GM12878 (cell line): ENCODE measurements around the gene F13B. TPM values are rescaled to one million over a fixed set of nuclear protein-coding genes. Genes with fewer than 3 reads are reported as not detected.
"Not testable (repeated sequence)": the region's sequence is repeated elsewhere in the genome, so short reads cannot be mapped to it uniquely, and the experiment has no call there.

Experiments
- ATAC-seq: fragments of 200-7000 bp; cut with Tn5 transposase; 3 replicates; pipeline ENCODE4 v1.9.1; 2020; ENCODE audit warnings: mild to moderate bottlenecking, moderate library complexity
- BruUV-seq: library from RNA; stranded (reverse); fragments of 400-500 nt; replicated peaks from 2 replicates; lab custom pipeline; 2021; lab: Mats Ljungman, UMichigan
- CTCF ChIA-PET: fragments of 300-600 bp; sonication (Branson Sonifier 250); formaldehyde crosslinking; extraction: SDS; loops from one replicate; lab custom pipeline; 2021; ENCODE audit warnings: inconsistent platforms; lab: Yijun Ruan, JAX
- POLR2A ChIA-PET: fragments of 350-600 bp; formaldehyde crosslinking; extraction: SDS; loops from one replicate; lab custom pipeline; 2021; ENCODE audit warnings: inconsistent platforms; lab: Charles Lee
- RAD21 ChIA-PET: fragments of 300-600 bp; sonication (Branson Sonifier 250); formaldehyde crosslinking; loops from one replicate; lab custom pipeline; 2023; ENCODE audit warnings: antibody characterized with exemption; ENCODE audit not compliant: unreplicated experiment; lab: Charles Lee
- SMC1A ChIA-PET: fragments of 300-600 bp; sonication (Branson Sonifier 250); formaldehyde crosslinking; loops from one replicate; lab custom pipeline; 2023; ENCODE audit not compliant: unreplicated experiment, uncharacterized antibody; lab: Charles Lee
- DNase-seq: peaks from one replicate; pipeline ENCODE4 v3.0.0-alpha.2; 2011; ENCODE audit warnings: low read depth, low spot score
- FAIRE-seq: peaks from 3 replicates; lab custom pipeline; 2011; peaks lifted over from hg19 to GRCh38; lab: Jason Lieb, UNC
- H2AFZ ChIP-seq: 2 replicates; pipeline ENCODE4 v1.6.0; 2011; ENCODE audit warnings: low read depth, low read length, control low read depth; ENCODE audit not compliant: control insufficient read depth
- H3K27ac ChIP-seq: 2 replicates; pipeline ENCODE4 v1.5.1; 2011; ENCODE audit warnings: control low read depth; ENCODE audit not compliant: control insufficient read depth, insufficient read depth
- H3K27me3 ChIP-seq, 2 experiments: replicated peaks in 1 of 2; 2 replicates each; pipeline versions ENCODE4 v1.6.0 to v1.6.1; 2011; ENCODE audit warnings: low read length in 1 of 2; ENCODE audit not compliant: control insufficient read depth in 2 of 2, insufficient read depth in 2 of 2
- H3K36me3 ChIP-seq, 2 experiments: 2 replicates each; pipeline ENCODE4 v1.5.1; 2011; ENCODE audit warnings: low read length in 1 of 2; ENCODE audit not compliant: control insufficient read depth in 2 of 2, insufficient read depth in 2 of 2
- H3K4me1 ChIP-seq: 2 replicates; pipeline ENCODE4 v1.6.1; 2011; ENCODE audit warnings: mild to moderate bottlenecking, low read length, moderate library complexity, mixed read lengths; ENCODE audit not compliant: control insufficient read depth, insufficient read depth
- H3K4me2 ChIP-seq: 2 replicates; pipeline ENCODE4 v1.6.0; 2011; ENCODE audit warnings: control low read depth; ENCODE audit not compliant: control insufficient read depth, insufficient read depth
- H3K4me3 ChIP-seq: fragments of 200-600 bp; sonication (generic); 2 replicates; pipeline ENCODE4 v1.5.1; 2016
- H3K79me2 ChIP-seq: 2 replicates; pipeline ENCODE4 v1.6.0; 2011; ENCODE audit warnings: low read length; ENCODE audit not compliant: control insufficient read depth, insufficient read depth
- H3K9ac ChIP-seq: 2 replicates; pipeline ENCODE4 v1.8.0; 2011; ENCODE audit warnings: low read length, control low read depth, mixed read lengths; ENCODE audit not compliant: control insufficient read depth, insufficient read depth
- H3K9me3 ChIP-seq: replicated peaks from 3 replicates; pipeline ENCODE4 v1.5.1; 2011; ENCODE audit warnings: mild to moderate bottlenecking, low read length; ENCODE audit not compliant: control insufficient read depth, insufficient read depth
- H4K20me1 ChIP-seq: 2 replicates; pipeline ENCODE4 v1.6.0; 2011; ENCODE audit not compliant: control insufficient read depth, insufficient read depth
- WGBS: methylation state at CpG from one replicate; pipeline ENCODE4 v1.1.6; 2016; ENCODE audit warnings: low lambda C conversion rate; ENCODE audit not compliant: insufficient replicate concordance, insufficient coverage; ENCODE audit errors: missing lambda C conversion rate; 5-methylcytosine and 5-hydroxymethylcytosine counted together
- in situ Hi-C: fragments of 300-500 bp; cut with MboI; formaldehyde crosslinking; loops from 9 replicates; pipeline ENCODE4 v1.14.3; 2018; ENCODE audit warnings: mixed read lengths
- intact Hi-C: fragments of 100-400 bp; cut with micrococcal nuclease; formaldehyde crosslinking; loops from one replicate; pipeline ENCODE4 v1.14.2; 2022; ENCODE audit not compliant: unreplicated experiment
- polyA plus RNA-seq, 11 experiments: library from polyadenylated mRNA; depleted of rRNA in 4 of 11; unstranded in 6 of 11; stranded (reverse) in 5 of 11; fragments of >200 nt; fragmentation: Nextera tagmentation in 4 of 11; fragmentation: Illumina TruSeq in 1 of 11; extraction: Ambion mirVana in 4 of 11; extraction: Trizol in 1 of 11; gene quantifications; 1 replicate in 1 of 11; 2 replicates in 10 of 11; pipeline versions ENCODE4 v1.2.1 to v1.2.3, GENCODE V29; 2011 to 2016; ENCODE audit warnings: inconsistent platforms in 2 of 11, missing spikeins in 2 of 11, low read depth in 1 of 11
- total RNA-seq, 4 experiments: library from RNA; depleted of rRNA in 3 of 4; stranded (reverse); fragments of >200 nt in 3 of 4; fragmentation: Illumina TruSeq in 1 of 4; extraction: Trizol in 1 of 4; gene quantifications; 2 replicates each; pipeline versions ENCODE4 v1.2.1 to v1.2.3, GENCODE V29; 2013 to 2021

The F13B gene
- total and polyA plus RNA-seq, 10 of the 15 experiments (the other 5 are each of a cell fraction or from before 2014, with no cell fraction given), result 0.06 TPM; not detected in 9

DNA sequence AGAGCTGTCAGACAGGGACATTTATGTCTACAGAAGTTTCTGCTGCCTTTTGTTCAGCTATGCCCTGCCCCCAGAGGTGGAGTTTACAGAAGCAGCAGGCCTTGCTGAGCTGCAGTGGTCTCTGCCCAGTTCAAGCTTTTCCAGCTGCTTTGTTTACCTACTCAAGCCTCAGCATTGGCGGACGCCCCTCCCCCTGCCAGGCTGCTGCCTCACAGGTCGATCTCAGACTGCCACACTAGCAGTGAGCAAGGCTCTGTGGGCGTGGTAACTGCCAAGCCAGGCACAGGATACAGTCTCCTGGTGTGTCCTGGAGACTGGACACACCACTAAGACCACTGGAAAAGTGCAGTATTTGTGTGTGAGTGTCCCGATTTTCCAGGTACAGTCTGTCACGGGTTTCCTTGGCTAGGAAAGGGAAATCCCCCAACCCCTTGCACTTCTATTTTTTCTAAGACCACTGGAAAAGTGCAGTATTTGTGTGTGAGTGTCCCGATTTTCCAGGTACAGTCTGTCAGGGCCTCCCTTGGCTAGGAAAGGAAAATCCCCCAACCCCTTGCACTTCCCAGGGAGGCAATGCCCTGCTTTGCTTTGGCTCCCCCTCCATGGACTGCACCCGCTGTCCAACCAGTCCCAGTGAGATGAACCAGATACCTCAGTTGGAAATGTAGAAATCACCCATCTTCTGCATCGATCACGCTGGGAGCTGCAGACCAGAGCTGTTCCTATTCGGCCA is 75.0 kb downstream of the F13B start:
- H3K4me2 ChIP-seq, H3K36me3 ChIP-seq, H4K20me1 ChIP-seq, H3K27me3 ChIP-seq, RAD21 ChIA-PET, H3K27ac ChIP-seq, H3K9me3 ChIP-seq, CTCF ChIA-PET, H3K4me1 ChIP-seq, H2AFZ ChIP-seq, DNase-seq, POLR2A ChIA-PET, H3K9ac ChIP-seq, in situ Hi-C loops, H3K79me2 ChIP-seq, FAIRE-seq, SMC1A ChIA-PET, H3K4me3 ChIP-seq, ATAC-seq, intact Hi-C loops, BruUV-seq: not testable (repeated sequence)
- 21% methylated on average over 11 of the region's 11 CpGs for WGBS

Other genes with a start within 250 kb of the F13B start
- gene CFHR1, start 247.5 kb downstream of the F13B start, total RNA-seq (2014; rRNA removed), result not detected in 2 replicates
- gene CFHR1, start 247.5 kb downstream of the F13B start, total RNA-seq (2014; rRNA removed; fragmentation: Illumina TruSeq; extraction: Trizol), result not detected in 2 replicates
- gene CFHR1, start 247.5 kb downstream of the F13B start, total RNA-seq (2021), result not detected in 2 replicates
- not detected in 2 replicates for gene CFHR1, start 247.5 kb downstream of the F13B start, polyA plus RNA-seq (2011; rRNA removed)
- gene CFHR1, start 247.5 kb downstream of the F13B start, polyA plus RNA-seq (2014; fragmentation: Illumina TruSeq; extraction: Trizol), result not detected in 2 replicates
- gene CFHR1, start 247.5 kb downstream of the F13B start, polyA plus RNA-seq (2014; fragmentation: Nextera tagmentation; extraction: Ambion mirVana), result under 1 TPM in 1 of 2 experiments, not detected in 1; 0.04 TPM
- gene CFHR1, start 247.5 kb downstream of the F13B start, polyA plus RNA-seq (2014; rRNA removed), result not detected in 2 replicates
- gene CFHR1, start 247.5 kb downstream of the F13B start, polyA plus RNA-seq (2016; fragmentation: Nextera tagmentation; extraction: Ambion mirVana), result not detected
- gene CFHR4, start 179.2 kb downstream of the F13B start, total RNA-seq (2014; rRNA removed), result not detected in 2 replicates
- gene CFHR4, start 179.2 kb downstream of the F13B start, total RNA-seq (2014; rRNA removed; fragmentation: Illumina TruSeq; extraction: Trizol), result not detected in 2 replicates
- not detected in 2 replicates for gene CFHR4, start 179.2 kb downstream of the F13B start, total RNA-seq (2021)
- gene CFHR4, start 179.2 kb downstream of the F13B start, polyA plus RNA-seq (2011; rRNA removed), result not detected in 2 replicates
- gene CFHR4, start 179.2 kb downstream of the F13B start, polyA plus RNA-seq (2014; fragmentation: Illumina TruSeq; extraction: Trizol), result not detected in 2 replicates
- gene CFHR4, start 179.2 kb downstream of the F13B start, polyA plus RNA-seq (2014; fragmentation: Nextera tagmentation; extraction: Ambion mirVana), result not detected
- gene CFHR4, start 179.2 kb downstream of the F13B start, polyA plus RNA-seq (2014; rRNA removed), result not detected in 2 replicates
- not detected for gene CFHR4, start 179.2 kb downstream of the F13B start, polyA plus RNA-seq (2016; fragmentation: Nextera tagmentation; extraction: Ambion mirVana)
- gene CFHR2, start 123.5 kb downstream of the F13B start, total RNA-seq (2014; rRNA removed), result not detected in 2 replicates
- not detected in 2 replicates for gene CFHR2, start 123.5 kb downstream of the F13B start, total RNA-seq (2014; rRNA removed; fragmentation: Illumina TruSeq; extraction: Trizol)
- gene CFHR2, start 123.5 kb downstream of the F13B start, total RNA-seq (2021), result not detected in 2 replicates
- not detected in 2 replicates for gene CFHR2, start 123.5 kb downstream of the F13B start, polyA plus RNA-seq (2011; rRNA removed)
- gene CFHR2, start 123.5 kb downstream of the F13B start, polyA plus RNA-seq (2014; fragmentation: Illumina TruSeq; extraction: Trizol), result not detected in 2 replicates
- not detected for gene CFHR2, start 123.5 kb downstream of the F13B start, polyA plus RNA-seq (2014; fragmentation: Nextera tagmentation; extraction: Ambion mirVana)
- not detected in 2 replicates for gene CFHR2, start 123.5 kb downstream of the F13B start, polyA plus RNA-seq (2014; rRNA removed)
- gene CFHR2, start 123.5 kb downstream of the F13B start, polyA plus RNA-seq (2016; fragmentation: Nextera tagmentation; extraction: Ambion mirVana), result not detected
- not detected in 2 replicates for gene CFHR5, start 89.7 kb downstream of the F13B start, total RNA-seq (2014; rRNA removed)
- gene CFHR5, start 89.7 kb downstream of the F13B start, total RNA-seq (2014; rRNA removed; fragmentation: Illumina TruSeq; extraction: Trizol), result not detected in 2 replicates
- not detected in 2 replicates for gene CFHR5, start 89.7 kb downstream of the F13B start, total RNA-seq (2021)
- not detected in 2 replicates for gene CFHR5, start 89.7 kb downstream of the F13B start, polyA plus RNA-seq (2011; rRNA removed)
- not detected in 2 replicates for gene CFHR5, start 89.7 kb downstream of the F13B start, polyA plus RNA-seq (2014; fragmentation: Illumina TruSeq; extraction: Trizol)
- not detected for gene CFHR5, start 89.7 kb downstream of the F13B start, polyA plus RNA-seq (2014; fragmentation: Nextera tagmentation; extraction: Ambion mirVana)
- not detected in 2 replicates for gene CFHR5, start 89.7 kb downstream of the F13B start, polyA plus RNA-seq (2014; rRNA removed)
- not detected for gene CFHR5, start 89.7 kb downstream of the F13B start, polyA plus RNA-seq (2016; fragmentation: Nextera tagmentation; extraction: Ambion mirVana)
- gene ASPM, start 79.4 kb upstream of the F13B start, total RNA-seq (2014; rRNA removed), result 43.8 and 50.5 TPM in 2 replicates
- 54.9 and 55.4 TPM in 2 replicates for gene ASPM, start 79.4 kb upstream of the F13B start, total RNA-seq (2014; rRNA removed; fragmentation: Illumina TruSeq; extraction: Trizol)
- gene ASPM, start 79.4 kb upstream of the F13B start, total RNA-seq (2021), result 36.4 and 36.9 TPM in 2 replicates
- gene ASPM, start 79.4 kb upstream of the F13B start, polyA plus RNA-seq (2011; rRNA removed), result 26.4 and 51.0 TPM in 2 replicates
- 41.1 and 46.4 TPM in 2 replicates for gene ASPM, start 79.4 kb upstream of the F13B start, polyA plus RNA-seq (2014; fragmentation: Illumina TruSeq; extraction: Trizol)
- gene ASPM, start 79.4 kb upstream of the F13B start, polyA plus RNA-seq (2014; fragmentation: Nextera tagmentation; extraction: Ambion mirVana), result 10 to 100 TPM; 16.2 to 16.4 TPM
- 21.1 and 24.8 TPM in 2 replicates for gene ASPM, start 79.4 kb upstream of the F13B start, polyA plus RNA-seq (2014; rRNA removed)
- gene ASPM, start 79.4 kb upstream of the F13B start, polyA plus RNA-seq (2016; fragmentation: Nextera tagmentation; extraction: Ambion mirVana), result 10 to 100 TPM; 25.8 to 26.3 TPM
- 2.5 and 3.4 TPM in 2 replicates for gene ZBTB41, start 134.0 kb upstream of the F13B start, total RNA-seq (2014; rRNA removed)
- 4.2 and 4.8 TPM in 2 replicates for gene ZBTB41, start 134.0 kb upstream of the F13B start, total RNA-seq (2014; rRNA removed; fragmentation: Illumina TruSeq; extraction: Trizol)
- gene ZBTB41, start 134.0 kb upstream of the F13B start, total RNA-seq (2021), result 3.7 and 3.9 TPM in 2 replicates
- 4.2 and 7.7 TPM in 2 replicates for gene ZBTB41, start 134.0 kb upstream of the F13B start, polyA plus RNA-seq (2011; rRNA removed)
- 2.5 and 3.7 TPM in 2 replicates for gene ZBTB41, start 134.0 kb upstream of the F13B start, polyA plus RNA-seq (2014; fragmentation: Illumina TruSeq; extraction: Trizol)
- 1 to 10 TPM in 1 of 2 experiments, under 1 TPM in 1; 0.91 to 1.2 TPM for gene ZBTB41, start 134.0 kb upstream of the F13B start, polyA plus RNA-seq (2014; fragmentation: Nextera tagmentation; extraction: Ambion mirVana)
- 1.2 TPM in 2 replicates for gene ZBTB41, start 134.0 kb upstream of the F13B start, polyA plus RNA-seq (2014; rRNA removed)
- 1 to 10 TPM; 2.0 to 2.2 TPM for gene ZBTB41, start 134.0 kb upstream of the F13B start, polyA plus RNA-seq (2016; fragmentation: Nextera tagmentation; extraction: Ambion mirVana)
- 0.06 TPM in 1 of 2 replicates, not detected in the other for gene CRB1, start 201.0 kb upstream of the F13B start, total RNA-seq (2014; rRNA removed)
- gene CRB1, start 201.0 kb upstream of the F13B start, total RNA-seq (2014; rRNA removed; fragmentation: Illumina TruSeq; extraction: Trizol), result not detected in 2 replicates
- gene CRB1, start 201.0 kb upstream of the F13B start, total RNA-seq (2021), result not detected in 2 replicates
- 0.10 and 0.16 TPM in 2 replicates for gene CRB1, start 201.0 kb upstream of the F13B start, polyA plus RNA-seq (2011; rRNA removed)
- 0.06 TPM in 1 of 2 replicates, not detected in the other for gene CRB1, start 201.0 kb upstream of the F13B start, polyA plus RNA-seq (2014; fragmentation: Illumina TruSeq; extraction: Trizol)
- gene CRB1, start 201.0 kb upstream of the F13B start, polyA plus RNA-seq (2014; fragmentation: Nextera tagmentation; extraction: Ambion mirVana), result not detected
- gene CRB1, start 201.0 kb upstream of the F13B start, polyA plus RNA-seq (2014; rRNA removed), result 0.06 TPM in 1 of 2 replicates, not detected in the other
- gene CRB1, start 201.0 kb upstream of the F13B start, polyA plus RNA-seq (2016; fragmentation: Nextera tagmentation; extraction: Ambion mirVana), result not detected